Limb (tissue), 2 donors: ENCODE data around the gene EPB41L4A.
"Not testable (repeated sequence)": the region's sequence is repeated elsewhere in the genome, so short reads cannot be mapped to it uniquely, and the experiment has no call there.

ENCODE experiments used
- DNase-seq, 2 donors: peaks; one replicate each; pipeline ENCODE4 v3.0.0-alpha.2; 2016; ENCODE audit errors: extremely low spot score in 2 of 2

EPB41L4A gene

GRCh38 chr5:112403069-112403468 lies 16.0 kb downstream of the EPB41L4A start:
- DNase-seq: no peak

GRCh38 chr5:112401924-112402323 lies 17.2 kb downstream of the EPB41L4A start:
- DNase-seq: no peak

- DNase-seq: no peak
Measured at GRCh38 chr5:112397690-112398089, 21.4 kb downstream of the EPB41L4A start.

- no peak for DNase-seq
Measured at GRCh38 chr5:112396430-112396829, 22.6 kb downstream of the EPB41L4A start.

GRCh38 chr5:112395299-112395698 lies 23.8 kb downstream of the EPB41L4A start:
- DNase-seq: not testable (repeated sequence)

GRCh38 chr5:112390327-112390726 lies 28.8 kb downstream of the EPB41L4A start:
- DNase-seq: no peak

- DNase-seq: no peak
Measured at GRCh38 chr5:112388739-112389138, 30.3 kb downstream of the EPB41L4A start.

GRCh38 chr5:112388074-112388473 lies 31.0 kb downstream of the EPB41L4A start:
- DNase-seq: no peak

GRCh38 chr5:112386766-112387165 lies 32.3 kb downstream of the EPB41L4A start:
- no peak for DNase-seq

- DNase-seq: no peak
Measured at GRCh38 chr5:112385969-112386368, 33.1 kb downstream of the EPB41L4A start.

GRCh38 chr5:112385566-112385965 lies 33.5 kb downstream of the EPB41L4A start:
- DNase-seq: no peak

- no peak for DNase-seq
Measured at GRCh38 chr5:112384523-112384922, 34.6 kb downstream of the EPB41L4A start.

GRCh38 chr5:112382886-112383285 lies 36.2 kb downstream of the EPB41L4A start:
- DNase-seq: no peak

GRCh38 chr5:112381521-112381920 lies 37.6 kb downstream of the EPB41L4A start:
- DNase-seq: no peak

GRCh38 chr5:112379542-112380325 lies 39.3 kb downstream of the EPB41L4A start:
- no peak for DNase-seq

- DNase-seq: no peak
Measured at GRCh38 chr5:112374818-112375217, 44.3 kb downstream of the EPB41L4A start.

- no peak for DNase-seq
Measured at GRCh38 chr5:112374356-112374755, 44.7 kb downstream of the EPB41L4A start.

GRCh38 chr5:112373885-112374284 lies 45.2 kb downstream of the EPB41L4A start:
- DNase-seq: no peak

GRCh38 chr5:112372543-112372942 lies 46.5 kb downstream of the EPB41L4A start:
- DNase-seq: no peak

GRCh38 chr5:112371067-112371466 lies 48.0 kb downstream of the EPB41L4A start:
- DNase-seq: no peak

GRCh38 chr5:112367400-112367799 lies 51.7 kb downstream of the EPB41L4A start:
- no peak for DNase-seq

GRCh38 chr5:112366987-112367386 lies 52.1 kb downstream of the EPB41L4A start:
- no peak for DNase-seq

- not testable (repeated sequence) for DNase-seq
Measured at GRCh38 chr5:112360740-112361139, 58.3 kb downstream of the EPB41L4A start.
